Caco-2 (cell line): ENCODE results near the gene XIRP2. TPM values are rescaled to one million over a fixed set of nuclear protein-coding genes. Genes with fewer than 3 reads are reported as not detected.
A peak's percentile ranks its signal among the peaks of the same experiment; 100 is the strongest.

Source experiments
- BruUV-seq: library from RNA; stranded (reverse); fragments of 400-500 nt; replicated peaks from 2 replicates; lab custom pipeline; 2021; lab: Mats Ljungman, UMichigan
- CTCF ChIA-PET: fragments of 300-600 bp; sonication (Branson Sonifier 250); formaldehyde crosslinking; loops from one replicate; lab custom pipeline; 2022; ENCODE audit warnings: antibody characterized with exemption; lab: Charles Lee
- POLR2A ChIA-PET: fragments of 300-600 bp; sonication (Branson Sonifier 250); formaldehyde crosslinking; loops from one replicate; lab custom pipeline; 2022; ENCODE audit warnings: antibody characterized with exemption; lab: Charles Lee
- DNase-seq, 2 experiments: peaks; one replicate each; pipeline versions ENCODE4 v3.0.0 to v3.0.0-alpha.2; 2020 to 2022
- H3K27me3 ChIP-seq: replicated peaks from 2 replicates; pipeline ENCODE4 v1.6.0; 2011; ENCODE audit warnings: low read length; ENCODE audit not compliant: control insufficient read depth, insufficient read depth
- H3K36me3 ChIP-seq: 2 replicates; pipeline ENCODE4 v1.5.1; 2011; ENCODE audit warnings: low read length; ENCODE audit not compliant: control insufficient read depth, insufficient read depth
- H3K4me1 ChIP-seq: fragments of 250-450 bp; sonication (Bioruptor Pico); 2 replicates; pipeline ENCODE4 v1.5.1; 2020; ENCODE audit warnings: mild to moderate bottlenecking
- H3K4me3 ChIP-seq: 2 replicates; pipeline ENCODE4 v1.5.1; 2011; ENCODE audit warnings: low read depth, mild to moderate bottlenecking, control low read depth, low read length
- H3K9me3 ChIP-seq: fragments of 250-450 bp; sonication (Bioruptor Pico); 2 replicates; pipeline ENCODE4 v1.5.1; 2020; ENCODE audit warnings: mild to moderate bottlenecking, moderate library complexity
- H3K27ac Mint-ChIP-seq: one replicate; pipeline ENCODE4 v1.8.0; 2022; ENCODE audit warnings: mixed read lengths; ENCODE audit not compliant: unreplicated experiment
- H3K27me3 Mint-ChIP-seq: one replicate; pipeline ENCODE4 v1.8.0; 2022; ENCODE audit warnings: mixed read lengths; ENCODE audit not compliant: insufficient read depth, unreplicated experiment
- H3K36me3 Mint-ChIP-seq: one replicate; pipeline ENCODE4 v1.8.0; 2022; ENCODE audit warnings: mild to moderate bottlenecking, mixed read lengths; ENCODE audit not compliant: insufficient read depth, unreplicated experiment
- H3K4me1 Mint-ChIP-seq: one replicate; pipeline ENCODE4 v1.8.0; 2022; ENCODE audit warnings: low read depth, mixed read lengths; ENCODE audit not compliant: unreplicated experiment
- H3K4me3 Mint-ChIP-seq: one replicate; pipeline ENCODE4 v1.8.0; 2022; ENCODE audit warnings: mild to moderate bottlenecking, moderate library complexity, mixed read lengths; ENCODE audit not compliant: unreplicated experiment
- H3K9me3 Mint-ChIP-seq: one replicate; pipeline ENCODE4 v1.8.0; 2022; ENCODE audit warnings: mixed read lengths; ENCODE audit not compliant: unreplicated experiment
- CTCF ChIP-seq, 2 experiments: fragments of 200-600 bp in 1 of 2; IDR thresholded peaks; 1 replicate in 1 of 2; 2 replicates in 1 of 2; pipeline versions ENCODE4 v1.5.1 to v1.8.0; 2011 to 2022; ENCODE audit warnings: antibody characterized with exemption in 1 of 2, control low read depth in 1 of 2, inconsistent platforms in 1 of 2, low read depth in 1 of 2, low read length in 1 of 2, mild to moderate bottlenecking in 1 of 2, moderate library complexity in 1 of 2; ENCODE audit not compliant: insufficient read depth in 1 of 2, severe bottlenecking in 1 of 2, unreplicated experiment in 1 of 2
- intact Hi-C: fragments of 100-400 bp; cut with micrococcal nuclease; formaldehyde crosslinking; loops from one replicate; pipeline ENCODE4 v1.10.0; 2022; ENCODE audit not compliant: unreplicated experiment
- total RNA-seq: library from RNA; stranded (reverse); gene quantifications from 2 replicates; pipeline ENCODE4 v1.2.3, GENCODE V29; 2022

XIRP2 gene
- total RNA-seq, 1 experiment from 2014 or later = not detected

GRCh38 chr2:166969486-166969885 is 81.2 kb downstream of the XIRP2 start:
- BruUV-seq = no TSS peak
- Mint-ChIP-seq H3K4me3 (no peak overlapping the region), H3K27me3 (no peaks in the 10 kb centered on the region), H3K27ac (no peak overlapping the region), H3K36me3 (no peaks in the 10 kb centered on the region), H3K9me3 (no peaks in the 10 kb centered on the region), H3K4me1 (no peaks in the 10 kb centered on the region)
- Histone ChIP-seq H3K36me3 (no peaks in the 10 kb centered on the region), H3K27me3 (no peaks in the 10 kb centered on the region), H3K4me1 (no peaks in the 10 kb centered on the region), H3K9me3 (no peaks in the 10 kb centered on the region), H3K4me3 (no peak overlapping the region)
- no peak for DNase-seq
- ChIA-PET CTCF (no interaction called here), POLR2A (no interaction called here)
- intact Hi-C loops = no loop called here
- no peak for TF ChIP-seq CTCF (IDR thresholded peaks at IDR 0.05; ENCODE audit: insufficient read depth in 1 of 2, low read depth in 1 of 2, low read length in 1 of 2, severe bottlenecking in 1 of 2, unreplicated experiment in 1 of 2)

GRCh38 chr2:166972002-166972401 is 83.7 kb downstream of the XIRP2 start:
- ChIA-PET CTCF (no interaction called here), POLR2A (no interaction called here)
- no peak for DNase-seq
- Mint-ChIP-seq H3K9me3 (peaks cover 14% of the 10 kb centered on the region), H3K27me3 (no peaks in the 10 kb centered on the region), H3K27ac (no peak overlapping the region), H3K4me1 (no peaks in the 10 kb centered on the region), H3K36me3 (no peaks in the 10 kb centered on the region), H3K4me3 (no peak overlapping the region)
- intact Hi-C loops = no loop called here
- H3K27me3 ChIP-seq = no peaks in the 10 kb centered on the region
- no peaks in the 10 kb centered on the region for H3K4me1 ChIP-seq
- no peak overlapping the region for H3K4me3 ChIP-seq
- no peaks in the 10 kb centered on the region for H3K36me3 ChIP-seq
- TF ChIP-seq CTCF (IDR thresholded peaks at IDR 0.05; ENCODE audit: insufficient read depth in 1 of 2, low read depth in 1 of 2, low read length in 1 of 2, severe bottlenecking in 1 of 2, unreplicated experiment in 1 of 2) = no peak
- no TSS peak for BruUV-seq
- H3K9me3 ChIP-seq = no peaks in the 10 kb centered on the region

- TF ChIP-seq CTCF (IDR thresholded peaks at IDR 0.05; ENCODE audit: insufficient read depth in 1 of 2, low read depth in 1 of 2, low read length in 1 of 2, severe bottlenecking in 1 of 2, unreplicated experiment in 1 of 2) = no peak
- no TSS peak for BruUV-seq
- H3K4me3 ChIP-seq = no peak overlapping the region
- Mint-ChIP-seq H3K27ac (no peak overlapping the region), H3K9me3 (peaks cover 15% of the 10 kb centered on the region), H3K36me3 (no peaks in the 10 kb centered on the region), H3K27me3 (no peaks in the 10 kb centered on the region), H3K4me3 (no peak overlapping the region), H3K4me1 (no peaks in the 10 kb centered on the region)
- intact Hi-C loops = no loop called here
- peak in 1 of 2 experiments; percentile 1 for DNase-seq
- H3K27me3 ChIP-seq = no peaks in the 10 kb centered on the region
- H3K9me3 ChIP-seq = no peaks in the 10 kb centered on the region
- CTCF ChIA-PET = no interaction called here
- H3K4me1 ChIP-seq = no peaks in the 10 kb centered on the region
- POLR2A ChIA-PET = no interaction called here
- no peaks in the 10 kb centered on the region for H3K36me3 ChIP-seq
Measured at GRCh38 chr2:166972418-166972817, 84.1 kb downstream of the XIRP2 start.
